Hepatocyte (in vitro differentiated cells): ENCODE measurements around the gene HTR2C. TPM values are rescaled to one million over a fixed set of nuclear protein-coding genes. Genes with fewer than 3 reads are reported as not detected.

Experiments used
- DNase-seq: peaks from one replicate; pipeline ENCODE4 v3.0.0-alpha.2; 2016; ENCODE audit warnings: low spot score
- H2AFZ ChIP-seq: fragments of 200-600 bp; sonication (generic); 2 replicates; pipeline ENCODE4 v1.6.0; 2016; ENCODE audit warnings: antibody characterized with exemption, mild to moderate bottlenecking
- H3K27ac ChIP-seq: fragments of 200-600 bp; sonication (generic); 2 replicates; pipeline ENCODE4 v1.5.1; 2016; ENCODE audit warnings: mild to moderate bottlenecking
- H3K27me3 ChIP-seq: fragments of 200-600 bp; sonication (generic); 2 replicates; pipeline ENCODE4 v1.6.1; 2016
- H3K36me3 ChIP-seq: fragments of 200-600 bp; sonication (generic); replicated peaks from 2 replicates; pipeline ENCODE4 v1.5.1; 2016; ENCODE audit warnings: low read depth; ENCODE audit not compliant: insufficient read depth
- H3K4me1 ChIP-seq: fragments of 200-600 bp; sonication (generic); 2 replicates; pipeline ENCODE4 v1.5.1; 2016; ENCODE audit warnings: mild to moderate bottlenecking, moderate library complexity; ENCODE audit not compliant: insufficient read depth
- H3K4me2 ChIP-seq: fragments of 200-600 bp; sonication (generic); 2 replicates; pipeline ENCODE4 v1.6.0; 2016
- H3K4me3 ChIP-seq: fragments of 200-600 bp; sonication (generic); 2 replicates; pipeline ENCODE4 v1.5.1; 2016; ENCODE audit warnings: mild to moderate bottlenecking
- H3K79me2 ChIP-seq: fragments of 200-600 bp; sonication (generic); 2 replicates; pipeline ENCODE4 v1.6.0; 2017; ENCODE audit warnings: mild to moderate bottlenecking
- H3K9me2 ChIP-seq: fragments of 200-600 bp; sonication (generic); replicated peaks from 2 replicates; pipeline ENCODE4 v1.6.0; 2017; ENCODE audit warnings: mild to moderate bottlenecking; ENCODE audit not compliant: insufficient read depth
- H3K9me3 ChIP-seq: fragments of 200-600 bp; sonication (generic); 2 replicates; pipeline ENCODE4 v1.5.1; 2016; ENCODE audit warnings: low read depth, mild to moderate bottlenecking
- H4K20me1 ChIP-seq: fragments of 200-600 bp; sonication (generic); 2 replicates; pipeline ENCODE4 v1.6.0; 2016; ENCODE audit warnings: mild to moderate bottlenecking; ENCODE audit not compliant: insufficient read depth, poor library complexity, severe bottlenecking
- EZH2 ChIP-seq: fragments of 200-600 bp; sonication (generic); IDR thresholded peaks from 2 replicates; pipeline ENCODE4 v1.6.1; 2016; ENCODE audit warnings: antibody characterized with exemption, mild to moderate bottlenecking, borderline replicate concordance
- EZH2phosphoT487 ChIP-seq: fragments of 200-600 bp; sonication (generic); IDR thresholded peaks from one replicate; pipeline ENCODE4 v1.6.1; 2018; ENCODE audit warnings: antibody characterized with exemption, mild to moderate bottlenecking, low read depth, moderate library complexity; ENCODE audit not compliant: unreplicated experiment, severe bottlenecking
- WGBS: methylation state at CpG from one replicate; pipeline ENCODE4 v1.1.6; 2016; ENCODE audit warnings: low lambda C conversion rate; ENCODE audit errors: missing lambda C conversion rate; 5-methylcytosine and 5-hydroxymethylcytosine counted together
- polyA plus RNA-seq: library from polyadenylated mRNA; unstranded; fragments of >200 nt; fragmentation: Nextera tagmentation; extraction: Ambion mirVana; gene quantifications from 2 replicates; pipeline ENCODE4 v1.2.1, GENCODE V29; 2016
- total RNA-seq: library from RNA; depleted of rRNA; stranded (reverse); fragments of >200 nt; gene quantifications from 2 replicates; pipeline ENCODE4 v1.2.3, GENCODE V29; 2014
- TF ChIP-seq, protein P1 (sequence below): fragments of 200-600 bp; sonication (generic); IDR thresholded peaks from 2 replicates; pipeline ENCODE4 v1.5.1; 2016; ENCODE audit warnings: antibody characterized with exemption, mild to moderate bottlenecking; ENCODE audit not compliant: poor library complexity

HTR2C gene
- total and polyA plus RNA-seq, 2 experiments from 2014 or later = 0.27 TPM; not detected in 1

- Histone ChIP-seq H3K36me3 (no peaks in the 10 kb centered on the region), H2AFZ (peak overlapping the region; percentile 64), H3K79me2 (no peaks in the 10 kb centered on the region), H3K27ac (no peak overlapping the region), H3K27me3 (peaks cover 90% of the 10 kb centered on the region), H4K20me1 (no peaks in the 10 kb centered on the region), H3K4me1 (peaks cover 14% of the 10 kb centered on the region), H3K9me2 (no peaks in the 10 kb centered on the region), H3K9me3 (no peaks in the 10 kb centered on the region), H3K4me3 (no peak overlapping the region), H3K4me2 (peak overlapping the region; percentile 89)
- WGBS = 25% methylated on average over 12 of the region's 12 CpGs
- no peak for DNase-seq
- TF ChIP-seq EZH2 = peak; percentile 18
- TF ChIP-seq, protein P1, sequence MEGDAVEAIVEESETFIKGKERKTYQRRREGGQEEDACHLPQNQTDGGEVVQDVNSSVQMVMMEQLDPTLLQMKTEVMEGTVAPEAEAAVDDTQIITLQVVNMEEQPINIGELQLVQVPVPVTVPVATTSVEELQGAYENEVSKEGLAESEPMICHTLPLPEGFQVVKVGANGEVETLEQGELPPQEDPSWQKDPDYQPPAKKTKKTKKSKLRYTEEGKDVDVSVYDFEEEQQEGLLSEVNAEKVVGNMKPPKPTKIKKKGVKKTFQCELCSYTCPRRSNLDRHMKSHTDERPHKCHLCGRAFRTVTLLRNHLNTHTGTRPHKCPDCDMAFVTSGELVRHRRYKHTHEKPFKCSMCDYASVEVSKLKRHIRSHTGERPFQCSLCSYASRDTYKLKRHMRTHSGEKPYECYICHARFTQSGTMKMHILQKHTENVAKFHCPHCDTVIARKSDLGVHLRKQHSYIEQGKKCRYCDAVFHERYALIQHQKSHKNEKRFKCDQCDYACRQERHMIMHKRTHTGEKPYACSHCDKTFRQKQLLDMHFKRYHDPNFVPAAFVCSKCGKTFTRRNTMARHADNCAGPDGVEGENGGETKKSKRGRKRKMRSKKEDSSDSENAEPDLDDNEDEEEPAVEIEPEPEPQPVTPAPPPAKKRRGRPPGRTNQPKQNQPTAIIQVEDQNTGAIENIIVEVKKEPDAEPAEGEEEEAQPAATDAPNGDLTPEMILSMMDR = no peak
These were observed 1.6 kb upstream of the HTR2C start for GRCh38 chrX:114582264-114582632.

DNA sequence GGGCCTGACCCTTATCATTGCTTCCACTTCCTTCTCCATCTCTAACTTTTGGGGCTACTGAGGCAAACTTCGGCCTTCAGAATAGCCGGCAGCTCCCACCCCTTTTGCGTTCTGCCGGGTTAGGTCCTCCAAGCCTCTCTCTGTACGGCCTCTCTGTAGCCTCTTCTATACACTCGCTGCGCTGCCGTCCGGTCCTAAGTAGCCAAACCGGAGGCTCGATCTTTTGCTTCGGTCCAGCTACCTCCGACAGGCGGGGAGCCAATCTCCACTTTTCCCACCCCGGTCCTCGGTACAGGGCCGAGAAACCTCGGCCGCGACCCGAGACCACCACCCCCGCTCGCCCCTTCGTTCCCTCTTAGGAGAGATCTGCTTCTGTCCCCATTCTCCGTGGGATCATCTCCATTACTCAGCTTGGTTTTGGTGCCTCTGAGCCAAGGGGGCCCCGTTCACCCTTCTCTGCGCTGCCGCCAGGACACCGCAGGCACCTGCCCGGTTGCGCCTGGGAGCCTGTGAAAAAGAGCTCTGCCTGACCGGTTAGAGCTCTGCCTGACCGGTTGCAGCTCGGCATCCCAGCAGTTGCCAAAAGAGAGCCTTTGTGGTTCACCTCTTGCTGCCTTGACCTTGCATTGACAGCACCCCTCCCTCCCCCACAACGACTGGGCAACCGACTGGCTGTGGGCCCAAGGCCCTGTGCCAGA lies 1.0 kb upstream of the HTR2C start:
- Histone ChIP-seq H3K4me1 (peaks cover 14% of the 10 kb centered on the region), H3K4me3 (no peak overlapping the region), H3K4me2 (peak overlapping the region; percentile 34), H4K20me1 (no peaks in the 10 kb centered on the region), H3K79me2 (no peaks in the 10 kb centered on the region), H3K27me3 (peaks cover 96% of the 10 kb centered on the region), H3K9me3 (no peaks in the 10 kb centered on the region), H3K36me3 (no peaks in the 10 kb centered on the region), H2AFZ (no peak overlapping the region), H3K27ac (no peak overlapping the region), H3K9me2 (no peaks in the 10 kb centered on the region)
- 13% methylated on average over 36 of the region's 36 CpGs for WGBS
- no peak for TF ChIP-seq EZH2phosphoT487
- TF ChIP-seq EZH2 = peak; percentile 12
- TF ChIP-seq, protein P1 = no peak
- no peak for DNase-seq

- H3K4me3 ChIP-seq = peak overlapping the region; percentile 60
- peak overlapping the region; percentile 69 for H2AFZ ChIP-seq
- H3K27me3 ChIP-seq = peaks cover 95% of the 10 kb centered on the region
- TF ChIP-seq, protein P1 = no peak
- TF ChIP-seq EZH2phosphoT487 (no peak), EZH2 (no peak)
- no peak overlapping the region for H3K27ac ChIP-seq
- H3K9me2 ChIP-seq = no peaks in the 10 kb centered on the region
- no peaks in the 10 kb centered on the region for H3K9me3 ChIP-seq
- H3K4me1 ChIP-seq = peaks cover 14% of the 10 kb centered on the region
- WGBS = under 1% methylated on average over 46 of the region's 56 CpGs
- H3K36me3 ChIP-seq = no peaks in the 10 kb centered on the region
- peak overlapping the region; percentile 98 for H3K4me2 ChIP-seq
- no peaks in the 10 kb centered on the region for H4K20me1 ChIP-seq
- H3K79me2 ChIP-seq = no peaks in the 10 kb centered on the region
- DNase-seq = peak; percentile 40
These were observed 573 bp downstream of the HTR2C start for GRCh38 chrX:114584375-114584943.
